HG03354 (cell line): ENCODE measurements around the gene ZNF599.

Experiments used
- ATAC-seq: cut with Tn5 transposase; IDR thresholded peaks from one replicate; pipeline ENCODE4 v1.9.1; 2021; ENCODE audit warnings: mild to moderate bottlenecking; ENCODE audit not compliant: unreplicated experiment, poor library complexity, severe bottlenecking

Gene ZNF599

GRCh38 chr19:34757441-34757840 is 15.6 kb downstream of the ZNF599 start:
- ATAC-seq, result no peak

DNA sequence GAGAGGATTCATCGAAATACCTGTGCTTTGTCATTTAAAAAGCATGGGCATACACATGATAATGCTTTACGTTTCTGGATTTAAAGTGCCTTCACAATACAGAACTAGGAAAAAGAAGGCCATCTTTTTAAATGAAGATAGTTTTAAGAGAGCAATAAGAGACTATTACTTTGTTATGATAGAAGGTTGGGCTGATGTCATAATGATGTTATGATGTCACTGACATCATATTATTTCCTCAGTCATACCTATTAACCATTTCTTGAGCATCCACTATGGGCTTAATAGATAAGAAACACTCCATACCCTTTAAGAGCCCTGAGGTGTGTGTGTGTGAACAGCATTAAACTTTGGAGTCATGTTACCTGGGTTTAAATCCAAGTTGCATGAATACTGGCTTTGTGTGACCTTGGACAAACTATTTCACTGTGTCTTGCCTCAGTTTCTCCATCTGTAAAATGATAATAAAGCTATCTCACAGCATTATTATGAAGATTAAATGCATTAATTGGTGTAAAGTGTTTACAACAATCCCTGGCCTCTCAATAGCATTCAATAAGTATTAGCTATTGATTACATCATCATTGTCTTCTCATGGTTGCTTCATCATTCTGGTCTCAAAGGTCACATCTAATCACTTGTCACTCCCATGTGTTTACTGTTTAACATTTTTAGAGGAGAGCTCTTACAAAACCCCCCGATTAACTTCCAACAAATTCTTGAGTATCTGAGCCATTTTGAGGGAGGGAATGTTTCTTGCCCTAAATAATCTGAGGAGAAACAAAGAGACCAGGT is 27.9 kb downstream of the ZNF599 start:
- no peak for ATAC-seq

DNA sequence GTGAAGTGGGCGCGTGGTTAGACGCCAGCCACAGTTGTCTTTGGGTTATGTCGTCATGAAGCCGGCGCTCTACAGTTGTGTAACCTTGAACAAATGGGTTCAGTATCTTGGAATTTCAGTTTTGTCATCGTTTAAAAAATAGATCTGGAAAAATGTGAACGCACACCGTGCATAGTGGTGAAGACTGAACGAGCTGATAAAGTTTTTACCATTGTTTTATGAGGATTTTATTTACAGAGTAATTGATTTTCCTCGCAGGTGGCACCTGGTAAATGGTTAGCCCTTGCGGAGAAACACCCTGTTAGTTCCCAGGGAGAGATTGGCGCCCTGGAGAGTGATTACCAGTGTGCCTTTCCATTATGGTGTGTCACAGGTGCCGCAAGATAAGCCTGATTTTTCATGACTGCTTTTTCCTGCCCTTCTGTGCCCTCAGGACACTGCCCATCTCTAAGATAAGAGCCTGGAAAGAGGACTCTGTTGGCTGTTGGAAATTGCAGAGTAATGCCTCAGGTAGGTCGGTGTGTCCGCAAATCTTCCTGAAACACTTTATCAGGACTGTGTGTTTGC is 38.4 kb downstream of the ZNF599 start:
- peak; percentile 64 for ATAC-seq

DNA sequence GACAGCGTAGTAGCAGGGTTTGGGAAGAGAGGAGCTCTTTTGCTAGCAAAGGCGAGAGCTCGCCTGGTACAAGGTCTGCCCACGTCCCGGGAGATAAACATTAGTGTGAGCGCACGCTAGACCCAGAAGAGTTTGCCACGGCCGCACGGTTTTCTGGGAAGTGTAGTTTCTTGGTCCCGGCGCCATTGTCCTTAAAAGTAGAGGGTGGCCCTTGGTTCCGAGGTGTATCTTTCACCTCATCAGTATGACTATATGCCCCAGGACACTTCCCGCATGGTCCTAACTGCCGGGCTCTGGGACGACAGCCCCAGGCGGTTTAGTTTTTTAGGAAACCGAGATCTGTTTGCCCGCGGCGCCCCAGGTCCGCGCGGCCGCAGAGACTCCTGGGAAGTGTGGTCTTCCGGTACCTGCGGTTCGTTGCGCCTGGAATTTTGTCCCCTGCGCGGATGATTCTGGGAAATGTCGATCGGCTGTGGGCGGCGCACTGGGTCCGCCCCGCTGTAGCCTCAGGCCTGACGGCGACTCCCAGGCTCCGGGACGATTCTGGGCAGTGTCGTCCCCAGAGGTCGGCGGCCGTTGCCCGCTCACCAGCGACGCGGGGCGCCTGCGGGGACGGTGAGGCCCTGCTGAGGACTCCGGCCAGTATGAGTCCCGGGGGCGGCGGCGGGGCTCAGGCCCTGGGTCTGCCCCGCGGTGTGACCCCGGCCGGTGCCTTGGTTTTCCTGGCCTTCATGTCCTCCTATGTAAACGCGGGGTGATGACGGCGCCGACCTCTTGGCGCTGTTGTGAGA is 39.1 kb downstream of the ZNF599 start, which contains the start of gene ZNF181:
ZNF181 (plus strand) TSS at position 498 of the 791 bp plus-strand sequence. CDS start 795 bp downstream, outside the sequence.
- ATAC-seq, result peak; percentile 88

DNA sequence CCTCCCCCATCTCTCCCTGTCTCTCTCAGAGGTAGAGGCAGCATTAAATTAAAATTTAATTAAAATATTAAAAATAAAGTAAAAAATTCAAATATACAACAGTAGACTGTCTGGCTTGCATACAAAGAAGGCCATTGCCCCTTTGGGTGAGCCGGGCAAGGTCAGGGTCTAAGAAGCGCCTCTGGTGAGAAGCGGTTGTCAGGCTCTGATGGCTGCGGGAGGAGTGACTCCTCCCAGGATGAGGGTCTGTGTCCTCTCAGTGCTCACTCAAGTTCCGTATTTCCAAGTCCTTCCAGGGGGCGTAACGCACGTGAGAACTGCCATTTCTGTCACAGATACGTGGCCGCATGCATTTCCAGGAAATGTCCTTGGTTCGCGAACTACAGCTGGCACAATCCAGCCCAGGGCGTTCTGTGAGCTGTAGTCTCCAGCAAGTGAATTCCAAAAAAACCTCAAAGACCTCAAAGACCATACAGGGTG is 39.7 kb downstream of the ZNF599 start:
- ATAC-seq, result peak; percentile 38

- no peak for ATAC-seq
Measured at GRCh38 chr19:34732612-34733211, 40.3 kb downstream of the ZNF599 start.

GRCh38 chr19:34731964-34732363 is 41.1 kb downstream of the ZNF599 start:
- no peak for ATAC-seq

GRCh38 chr19:34731019-34731829 is 41.8 kb downstream of the ZNF599 start:
- ATAC-seq, result no peak

DNA sequence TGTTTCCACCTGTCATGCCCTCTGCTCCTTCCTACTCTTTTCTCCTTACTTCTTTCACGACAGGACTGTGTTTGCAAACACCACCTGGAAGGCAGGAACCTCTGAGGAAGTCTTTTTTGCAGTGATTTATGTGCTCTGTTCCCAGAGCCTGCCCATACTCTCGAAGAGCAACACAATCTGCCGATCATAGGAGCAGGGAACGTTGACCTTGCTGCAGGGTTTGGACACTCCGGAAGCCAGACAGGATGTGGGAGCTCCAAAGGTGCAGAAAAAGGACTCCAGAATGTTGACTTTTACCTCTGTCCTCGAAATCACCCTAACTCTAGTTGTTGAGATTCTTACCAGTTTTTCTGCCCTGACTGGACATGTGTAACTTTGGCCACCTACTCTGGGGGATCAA is 47.6 kb downstream of the ZNF599 start:
- ATAC-seq, result no peak

DNA sequence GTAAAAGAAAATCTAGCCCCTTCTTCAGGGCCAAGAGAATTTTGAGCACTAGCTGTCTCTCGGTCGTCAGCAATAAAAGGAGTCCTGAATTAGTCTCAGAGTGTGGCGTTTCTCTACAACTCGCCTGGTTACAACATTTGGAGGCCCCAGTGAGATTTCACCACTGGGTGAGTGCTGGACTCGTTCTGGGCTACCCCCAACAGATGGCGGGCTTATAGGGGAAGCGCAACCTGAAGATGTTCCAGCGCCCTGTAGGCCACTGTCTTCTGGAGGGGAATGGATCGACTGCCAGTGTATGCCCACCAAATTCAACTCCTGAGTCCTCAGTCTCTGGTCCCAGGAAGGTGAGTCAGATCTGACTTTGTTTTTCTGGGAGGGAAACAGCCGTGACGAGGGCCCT is 50.7 kb downstream of the ZNF599 start:
- no peak for ATAC-seq

DNA sequence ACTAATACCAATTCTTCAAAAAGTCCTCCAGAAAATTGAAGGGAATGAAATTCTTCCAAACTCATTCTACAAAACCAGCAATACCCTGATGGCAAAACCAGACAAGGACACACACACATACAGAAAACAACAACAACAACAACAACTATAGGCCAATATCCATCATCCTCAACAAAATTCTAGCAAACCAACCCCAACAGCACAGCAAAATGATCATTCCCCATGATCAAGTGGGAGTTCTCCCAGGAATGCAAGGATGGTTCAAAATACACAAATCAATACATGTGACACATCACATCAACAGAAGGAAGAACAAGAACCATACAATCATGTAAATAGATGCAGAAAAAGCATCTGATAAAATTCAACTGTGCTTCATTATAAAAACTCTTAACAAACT is 57.7 kb downstream of the ZNF599 start:
- no peak for ATAC-seq

DNA sequence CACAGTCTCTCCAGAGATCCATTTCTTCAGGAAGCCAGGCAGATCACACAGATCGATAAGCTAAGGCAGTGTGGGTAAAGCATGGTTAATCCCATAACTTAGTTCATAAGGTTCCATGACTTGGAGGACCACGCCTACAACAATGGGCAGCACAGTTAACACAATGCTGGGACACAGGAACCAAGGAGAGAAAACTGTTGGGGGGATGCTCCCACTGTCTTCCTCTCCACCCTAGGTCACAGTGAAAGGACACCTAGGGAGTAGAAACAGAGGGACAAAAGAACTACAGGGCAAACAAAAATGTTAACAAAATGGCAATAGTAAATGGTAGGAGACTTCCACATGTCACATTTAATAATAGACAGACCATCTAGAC is 59.8 kb downstream of the ZNF599 start:
- no peak for ATAC-seq

DNA sequence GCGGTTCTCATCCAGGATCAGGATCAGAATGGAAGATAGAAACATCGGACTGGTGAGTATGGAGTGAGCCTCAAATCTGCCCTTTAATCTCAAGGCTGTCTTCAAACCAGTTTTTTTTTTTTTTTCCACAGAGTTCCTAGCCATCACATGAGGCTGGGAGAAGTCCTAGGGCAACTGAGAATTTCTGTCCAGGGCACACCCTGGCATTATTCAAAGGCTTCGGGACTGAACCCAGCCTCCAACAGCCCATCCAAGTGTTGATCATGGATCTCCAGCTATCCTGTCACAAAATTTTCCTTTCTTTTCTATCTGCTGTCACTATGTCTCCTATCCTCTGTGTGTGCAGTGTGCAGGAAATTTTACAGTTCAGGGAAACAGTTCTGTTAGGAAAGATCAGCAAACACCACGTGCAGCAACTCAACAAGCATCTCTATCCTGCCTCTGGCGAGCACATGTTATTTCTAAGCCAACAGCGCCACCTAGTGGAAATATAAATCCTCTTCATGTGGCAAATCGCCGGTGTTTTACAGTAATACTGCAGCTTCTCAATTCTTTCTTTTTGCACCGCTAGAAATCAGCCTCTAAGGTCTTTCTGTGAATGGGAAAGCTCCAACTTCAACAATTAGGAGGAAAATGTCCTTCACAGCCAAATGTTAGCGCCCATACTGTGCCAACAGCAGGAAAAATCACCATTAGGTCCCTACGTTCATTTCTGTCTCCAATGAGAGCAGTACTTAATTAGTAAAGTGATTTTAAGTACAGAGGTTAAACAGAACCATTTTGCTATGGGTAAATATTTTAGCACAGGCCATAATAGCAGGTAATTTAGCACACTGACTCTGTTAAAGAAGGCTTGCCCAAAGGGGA is 60.4 kb downstream of the ZNF599 start:
- no peak for ATAC-seq

DNA sequence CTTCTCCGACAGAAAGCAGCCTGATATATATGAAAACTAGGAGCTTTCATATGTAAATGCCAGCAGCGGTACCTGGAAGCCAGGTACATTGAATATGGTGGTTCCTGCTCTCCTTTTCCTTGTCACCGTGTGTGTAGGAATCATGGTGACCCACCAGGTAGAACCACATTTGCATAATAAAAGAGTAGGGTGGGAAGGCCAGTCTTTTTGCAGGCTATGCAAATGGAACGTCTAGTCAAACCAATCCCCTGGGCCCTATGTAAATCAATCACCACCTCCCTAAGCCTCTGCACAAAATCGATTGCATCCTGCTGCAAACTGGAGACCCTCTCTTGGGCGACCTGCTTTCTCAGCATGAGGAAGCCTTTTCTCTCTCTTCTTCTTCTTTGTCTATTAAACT is 61.1 kb downstream of the ZNF599 start:
- no peak for ATAC-seq
